Glomerular visceral epithelial cell (primary cell): ENCODE measurements around the gene EPHA6.

Experiments used
- DNase-seq: peaks from one replicate; pipeline ENCODE4 v3.0.0-alpha.2; 2016; ENCODE audit errors: extremely low spot score

Gene EPHA6

DNA sequence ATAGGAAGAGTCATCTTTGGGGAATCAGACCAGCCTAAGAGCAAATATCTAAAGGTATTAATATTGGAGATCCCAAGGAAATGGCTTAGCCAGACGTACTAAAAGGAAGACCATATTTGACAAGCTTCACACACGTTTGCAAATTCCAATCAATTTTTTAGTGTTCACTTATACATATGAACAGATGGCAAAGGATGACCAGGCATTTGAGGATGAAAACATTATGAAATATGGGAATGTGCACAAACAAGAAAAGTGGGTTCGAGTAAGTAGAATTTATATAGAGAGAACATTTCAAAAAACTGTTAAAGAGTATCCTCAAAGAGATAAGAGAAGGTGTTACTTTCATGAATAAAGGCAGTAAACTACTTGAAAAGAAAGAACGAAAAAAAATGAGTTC lies 981.6 kb downstream of the EPHA6 start:
- no peak for DNase-seq
